Osteocyte (in vitro differentiated cells): ENCODE results near the gene MAML2. TPM values are rescaled to one million over a fixed set of nuclear protein-coding genes. Genes with fewer than 3 reads are reported as not detected.

Source experiments
- DNase-seq: peaks from one replicate; pipeline ENCODE4 v3.0.0; 2021; ENCODE audit warnings: mixed read lengths; ENCODE audit not compliant: unreplicated experiment; ENCODE audit errors: extremely low spot score
- H3K27ac Mint-ChIP-seq: one replicate; pipeline ENCODE4 v1.8.0; 2021; ENCODE audit warnings: mild to moderate bottlenecking, mixed read lengths; ENCODE audit not compliant: unreplicated experiment
- H3K27me3 Mint-ChIP-seq: one replicate; pipeline ENCODE4 v1.8.0; 2021; ENCODE audit warnings: mixed read lengths; ENCODE audit not compliant: unreplicated experiment
- H3K36me3 Mint-ChIP-seq: one replicate; pipeline ENCODE4 v1.8.0; 2021; ENCODE audit warnings: mixed read lengths; ENCODE audit not compliant: unreplicated experiment
- H3K4me1 Mint-ChIP-seq: one replicate; pipeline ENCODE4 v1.8.0; 2021; ENCODE audit warnings: mixed read lengths; ENCODE audit not compliant: unreplicated experiment
- H3K4me3 Mint-ChIP-seq: one replicate; pipeline ENCODE4 v1.8.0; 2021; ENCODE audit warnings: mild to moderate bottlenecking, moderate library complexity, mixed read lengths; ENCODE audit not compliant: unreplicated experiment
- H3K9me3 Mint-ChIP-seq: one replicate; pipeline ENCODE4 v1.8.0; 2021; ENCODE audit warnings: mixed read lengths; ENCODE audit not compliant: unreplicated experiment
- total RNA-seq: library from RNA; stranded (reverse); gene quantifications from 2 replicates; pipeline ENCODE4 v1.2.1, GENCODE V29; 2021
- TF ChIP-seq, protein P1 (sequence below): fragments of 200-600 bp; sonication (generic); IDR thresholded peaks from 2 replicates; pipeline ENCODE4 v1.5.0; 2021; ENCODE audit warnings: antibody characterized with exemption, mild to moderate bottlenecking, moderate library complexity

Gene MAML2
- total RNA-seq, 1 donor from 2014 or later: 29.3 TPM

- H3K4me3 Mint-ChIP-seq: no peak overlapping the region
- H3K9me3 Mint-ChIP-seq: no peaks in the 10 kb centered on the region
- no peak overlapping the region for H3K27ac Mint-ChIP-seq
- H3K27me3 Mint-ChIP-seq: no peaks in the 10 kb centered on the region
- H3K36me3 Mint-ChIP-seq: no peaks in the 10 kb centered on the region
- no peak for DNase-seq
- TF ChIP-seq, protein P1, sequence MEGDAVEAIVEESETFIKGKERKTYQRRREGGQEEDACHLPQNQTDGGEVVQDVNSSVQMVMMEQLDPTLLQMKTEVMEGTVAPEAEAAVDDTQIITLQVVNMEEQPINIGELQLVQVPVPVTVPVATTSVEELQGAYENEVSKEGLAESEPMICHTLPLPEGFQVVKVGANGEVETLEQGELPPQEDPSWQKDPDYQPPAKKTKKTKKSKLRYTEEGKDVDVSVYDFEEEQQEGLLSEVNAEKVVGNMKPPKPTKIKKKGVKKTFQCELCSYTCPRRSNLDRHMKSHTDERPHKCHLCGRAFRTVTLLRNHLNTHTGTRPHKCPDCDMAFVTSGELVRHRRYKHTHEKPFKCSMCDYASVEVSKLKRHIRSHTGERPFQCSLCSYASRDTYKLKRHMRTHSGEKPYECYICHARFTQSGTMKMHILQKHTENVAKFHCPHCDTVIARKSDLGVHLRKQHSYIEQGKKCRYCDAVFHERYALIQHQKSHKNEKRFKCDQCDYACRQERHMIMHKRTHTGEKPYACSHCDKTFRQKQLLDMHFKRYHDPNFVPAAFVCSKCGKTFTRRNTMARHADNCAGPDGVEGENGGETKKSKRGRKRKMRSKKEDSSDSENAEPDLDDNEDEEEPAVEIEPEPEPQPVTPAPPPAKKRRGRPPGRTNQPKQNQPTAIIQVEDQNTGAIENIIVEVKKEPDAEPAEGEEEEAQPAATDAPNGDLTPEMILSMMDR: no peak
- peaks cover 25% of the 10 kb centered on the region for H3K4me1 Mint-ChIP-seq
Observed at GRCh38 chr11:96017856-96018255, 325.1 kb downstream of the MAML2 start.

DNA sequence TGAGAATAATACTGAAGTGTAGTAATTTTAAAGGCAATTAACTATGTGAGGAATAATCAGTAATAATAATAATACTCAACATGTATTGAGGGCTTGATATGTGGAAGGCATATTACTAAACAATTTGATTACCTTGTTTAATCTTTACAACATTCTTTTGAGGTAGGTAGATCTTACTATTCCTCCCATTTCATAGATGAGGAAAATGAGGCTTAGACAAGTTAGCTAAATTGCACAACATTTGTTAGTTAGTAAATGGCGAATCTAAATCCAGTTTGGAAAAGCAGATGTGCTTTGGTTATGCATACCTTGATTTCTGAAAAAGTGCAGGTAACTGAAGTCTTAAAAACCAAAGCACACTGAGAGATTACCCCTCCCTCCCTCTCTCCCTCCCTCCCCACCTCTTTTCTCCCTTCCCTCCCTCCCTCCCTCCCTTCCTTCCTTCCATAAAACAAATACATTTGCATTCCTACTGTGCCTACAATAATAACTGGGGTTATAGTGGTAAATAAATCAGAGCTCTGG, 326.0 kb downstream of the MAML2 start:
- TF ChIP-seq, protein P1: no peak
- H3K4me3 Mint-ChIP-seq: no peak overlapping the region
- peaks cover 33% of the 10 kb centered on the region for H3K4me1 Mint-ChIP-seq
- no peaks in the 10 kb centered on the region for H3K27me3 Mint-ChIP-seq
- no peak for DNase-seq
- H3K9me3 Mint-ChIP-seq: no peaks in the 10 kb centered on the region
- no peak overlapping the region for H3K27ac Mint-ChIP-seq
- no peaks in the 10 kb centered on the region for H3K36me3 Mint-ChIP-seq

- TF ChIP-seq, protein P1: no peak
- no peak for DNase-seq
- Mint-ChIP-seq H3K27ac (no peak overlapping the region), H3K36me3 (no peaks in the 10 kb centered on the region), H3K4me1 (peaks cover 37% of the 10 kb centered on the region), H3K4me3 (no peak overlapping the region), H3K9me3 (no peaks in the 10 kb centered on the region), H3K27me3 (no peaks in the 10 kb centered on the region)
Observed at GRCh38 chr11:96015906-96016565, 327.0 kb downstream of the MAML2 start.

GRCh38 chr11:96014217-96014616, 328.8 kb downstream of the MAML2 start:
- H3K4me3 Mint-ChIP-seq: no peak overlapping the region
- H3K9me3 Mint-ChIP-seq: no peaks in the 10 kb centered on the region
- no peaks in the 10 kb centered on the region for H3K27me3 Mint-ChIP-seq
- TF ChIP-seq, protein P1: no peak
- H3K4me1 Mint-ChIP-seq: peaks cover 30% of the 10 kb centered on the region
- H3K36me3 Mint-ChIP-seq: no peaks in the 10 kb centered on the region
- no peak for DNase-seq
- peak overlapping the region; percentile 2 for H3K27ac Mint-ChIP-seq

DNA sequence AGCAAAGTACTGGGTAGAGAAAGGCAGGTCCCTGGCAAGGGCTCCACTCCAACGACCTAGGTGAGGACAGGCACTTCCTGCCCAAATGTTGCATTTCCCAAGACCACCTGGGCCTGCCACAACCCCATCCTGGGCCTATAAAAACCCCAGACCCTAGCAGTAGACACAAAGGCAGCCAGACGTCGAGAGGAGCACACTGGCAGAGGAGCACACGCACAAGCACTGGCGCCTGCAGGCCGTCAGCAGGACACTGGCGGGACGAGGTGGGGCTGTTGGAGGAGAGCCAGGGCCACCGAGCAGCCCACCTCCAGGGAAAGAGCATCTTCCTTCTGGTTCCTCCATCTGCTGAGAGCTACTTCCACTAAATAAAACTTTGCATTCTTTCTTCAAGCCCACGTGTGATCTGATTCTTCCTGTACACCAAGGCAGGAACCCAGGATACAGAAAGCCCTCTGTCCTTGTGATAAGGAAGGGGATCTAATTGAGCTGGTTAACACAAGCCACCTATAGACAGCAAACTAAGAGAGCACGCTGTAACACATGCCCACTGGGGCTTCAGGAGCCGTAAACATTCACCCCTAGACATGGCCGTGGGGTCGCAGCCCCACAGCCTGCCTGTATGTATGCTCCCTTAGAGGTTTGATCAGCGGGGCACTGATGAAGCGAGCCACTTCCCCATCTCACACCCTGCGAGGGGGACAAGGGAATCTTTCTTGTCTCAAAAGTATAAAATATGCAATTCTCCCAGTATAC, 329.4 kb downstream of the MAML2 start:
- Mint-ChIP-seq H3K4me3 (no peak overlapping the region), H3K36me3 (no peaks in the 10 kb centered on the region), H3K27me3 (no peaks in the 10 kb centered on the region), H3K4me1 (peaks cover 31% of the 10 kb centered on the region), H3K27ac (peak overlapping the region; percentile 2), H3K9me3 (no peaks in the 10 kb centered on the region)
- TF ChIP-seq, protein P1: no peak
- DNase-seq: no peak
